ENCODE data around the gene DDAH1.

- TF ChIP-seq CTCF (IDR thresholded peaks at IDR 0.05) (no peak), POLR2A (IDR thresholded peaks at IDR 0.05) (no peak)
These were observed 51.8 kb downstream of the DDAH1 start for GRCh38 chr1:85413169-85413568.
